IMR-90 (cell line): ENCODE measurements around the gene GPC6. TPM values are rescaled to one million over a fixed set of nuclear protein-coding genes. Genes with fewer than 3 reads are reported as not detected.

ENCODE experiments used
- ATAC-seq: fragments of 200-7000 bp; cut with Tn5 transposase; 2 replicates; pipeline ENCODE4 v1.9.1; 2020; ENCODE audit warnings: low read depth, mild to moderate bottlenecking, moderate library complexity
- BruUV-seq: library from RNA; stranded (reverse); fragments of 400-500 nt; replicated peaks from 2 replicates; lab custom pipeline; 2021; lab: Mats Ljungman, UMichigan
- CTCF ChIA-PET: fragments of 300-600 bp; formaldehyde crosslinking; extraction: SDS; loops from one replicate; lab custom pipeline; 2021; ENCODE audit warnings: antibody characterized with exemption; lab: Yijun Ruan, JAX
- POLR2A ChIA-PET: fragments of 300-600 bp; sonication (Branson Sonifier 250); formaldehyde crosslinking; loops from one replicate; lab custom pipeline; 2022; ENCODE audit warnings: antibody characterized with exemption; ENCODE audit not compliant: unreplicated experiment; lab: Charles Lee
- DNase-seq: peaks from one replicate; pipeline ENCODE4 v3.0.0; 2013
- H2AFZ ChIP-seq: replicated peaks from 2 replicates; pipeline ENCODE3; 2013; ENCODE audit warnings: low read length, mild to moderate bottlenecking; ENCODE audit not compliant: poor library complexity
- H2AK5ac ChIP-seq: 2 replicates; pipeline ENCODE4 v1.6.1; 2013; ENCODE audit warnings: low read depth, low read length, inconsistent platforms
- H2AK9ac ChIP-seq: replicated peaks from 2 replicates; pipeline ENCODE3; 2013; ENCODE audit warnings: mild to moderate bottlenecking, low read depth, low read length, moderate library complexity; ENCODE audit not compliant: poor library complexity
- H2BK120ac ChIP-seq: 2 replicates; pipeline ENCODE4 v1.6.1; 2013; ENCODE audit warnings: low read depth, low read length, inconsistent platforms
- H2BK15ac ChIP-seq: 3 replicates; pipeline ENCODE4 v1.6.1; 2013; ENCODE audit warnings: low read depth, low read length, inconsistent platforms
- H2BK20ac ChIP-seq: 2 replicates; pipeline ENCODE4 v1.6.1; 2013; ENCODE audit warnings: low read depth, mild to moderate bottlenecking, inconsistent platforms, low read length, moderate library complexity
- H2BK5ac ChIP-seq: 2 replicates; pipeline ENCODE4 v1.6.1; 2013; ENCODE audit warnings: mild to moderate bottlenecking, low read depth, low read length, inconsistent platforms; ENCODE audit not compliant: poor library complexity, severe bottlenecking
- H3K14ac ChIP-seq: replicated peaks from 2 replicates; pipeline ENCODE4 v1.6.1; 2013; ENCODE audit warnings: low read depth, low read length, inconsistent platforms
- H3K18ac ChIP-seq: 2 replicates; pipeline ENCODE4 v1.6.1; 2013; ENCODE audit warnings: low read depth, low read length, control low read depth
- H3K23ac ChIP-seq: 2 replicates; pipeline ENCODE4 v1.6.1; 2013; ENCODE audit warnings: low read depth, low read length, inconsistent platforms
- H3K27ac ChIP-seq: 2 replicates; pipeline ENCODE4 v1.5.1; 2013; ENCODE audit warnings: mild to moderate bottlenecking, control low read depth, low read length; ENCODE audit not compliant: insufficient read depth
- H3K27me3 ChIP-seq: 2 replicates; pipeline ENCODE4 v1.6.1; 2013; ENCODE audit warnings: low read length; ENCODE audit not compliant: control insufficient read depth, insufficient read depth
- H3K36me3 ChIP-seq: 2 replicates; pipeline ENCODE4 v1.6.1; 2013; ENCODE audit warnings: low read length, mixed read lengths; ENCODE audit not compliant: control insufficient read depth, insufficient read depth
- H3K4ac ChIP-seq: 2 replicates; pipeline ENCODE4 v1.6.1; 2013; ENCODE audit warnings: low read depth, low read length, inconsistent platforms
- H3K4me1 ChIP-seq: 2 replicates; pipeline ENCODE4 v1.6.1; 2013; ENCODE audit warnings: low read length, mixed read lengths; ENCODE audit not compliant: control insufficient read depth, insufficient read depth
- H3K4me2 ChIP-seq: 2 replicates; pipeline ENCODE4 v1.6.1; 2013; ENCODE audit warnings: low read depth, mild to moderate bottlenecking, control low read depth, low read length, moderate library complexity
- H3K4me3 ChIP-seq: 2 replicates; pipeline ENCODE4 v1.5.1; 2013; ENCODE audit warnings: low read depth, mild to moderate bottlenecking, control low read depth, low read length, moderate library complexity; ENCODE audit not compliant: insufficient read depth
- H3K56ac ChIP-seq: 2 replicates; pipeline ENCODE4 v1.6.1; 2013; ENCODE audit warnings: low read length, inconsistent platforms; ENCODE audit not compliant: insufficient read depth; ENCODE audit errors: extremely low read depth
- H3K79me1 ChIP-seq, 2 experiments: 2 replicates each; pipeline ENCODE4 v1.6.1; 2013; ENCODE audit warnings: low read length in 2 of 2, inconsistent platforms in 1 of 2, low read depth in 1 of 2
- H3K9ac ChIP-seq: 2 replicates; pipeline ENCODE4 v1.6.1; 2013; ENCODE audit warnings: low read depth, low read length, control low read depth
- H3K9me1 ChIP-seq: 2 replicates; pipeline ENCODE4 v1.6.1; 2013; ENCODE audit warnings: low read length, inconsistent platforms; ENCODE audit not compliant: insufficient read depth
- H3K9me3 ChIP-seq: 2 replicates; pipeline ENCODE4 v1.6.1; 2013; ENCODE audit warnings: low read length; ENCODE audit not compliant: control insufficient read depth, insufficient read depth
- H4K20me1 ChIP-seq: 2 replicates; pipeline ENCODE4 v1.6.1; 2013; ENCODE audit warnings: low read length, inconsistent platforms; ENCODE audit not compliant: insufficient read depth
- H4K5ac ChIP-seq: 2 replicates; pipeline ENCODE4 v1.6.1; 2013; ENCODE audit warnings: mild to moderate bottlenecking, low read depth, low read length, control low read depth
- H4K8ac ChIP-seq, 2 experiments: 2 replicates each; pipeline ENCODE4 v1.6.1; 2013; ENCODE audit warnings: low read depth in 2 of 2, low read length in 2 of 2, control low read depth in 1 of 2, inconsistent platforms in 1 of 2
- H4K91ac ChIP-seq: 2 replicates; pipeline ENCODE4 v1.6.1; 2013; ENCODE audit warnings: low read depth, low read length, inconsistent platforms; ENCODE audit not compliant: insufficient read depth
- BHLHE40 ChIP-seq: fragments of 150-350 bp; IDR thresholded peaks from 2 replicates; pipeline ENCODE4 v1.6.1; 2016; ENCODE audit warnings: mild to moderate bottlenecking, low read depth, low read length
- CEBPB ChIP-seq: IDR thresholded peaks from 2 replicates; pipeline ENCODE4 v1.6.1; 2012; ENCODE audit warnings: low read depth, low read length, improper control_type of control experiment
- CHD1 ChIP-seq: IDR thresholded peaks from 2 replicates; pipeline ENCODE4 v1.6.1; 2012; ENCODE audit warnings: low read depth, low read length, improper control_type of control experiment
- FOS ChIP-seq: fragments of 150-350 bp; IDR thresholded peaks from 2 replicates; pipeline ENCODE4 v1.6.1; 2016; ENCODE audit warnings: low read depth, low read length
- MAFK ChIP-seq: IDR thresholded peaks from 2 replicates; pipeline ENCODE4 v1.6.1; 2012; ENCODE audit warnings: low read depth, low read length, improper control_type of control experiment
- MAZ ChIP-seq: IDR thresholded peaks from 2 replicates; pipeline ENCODE4 v1.6.1; 2012; ENCODE audit warnings: low read depth, mild to moderate bottlenecking, low read length, improper control_type of control experiment, moderate library complexity, borderline replicate concordance
- MXI1 ChIP-seq: IDR thresholded peaks from 2 replicates; pipeline ENCODE4 v1.6.1; 2012; ENCODE audit warnings: low read depth, mild to moderate bottlenecking, low read length, moderate library complexity, borderline replicate concordance
- NFE2L2 ChIP-seq: fragments of 150-350 bp; IDR thresholded peaks from 2 replicates; pipeline ENCODE4 v1.6.1; 2016; ENCODE audit warnings: low read depth, mild to moderate bottlenecking, low read length
- POLR2A ChIP-seq: IDR thresholded peaks from 2 replicates; pipeline ENCODE4 v1.6.1; 2012; ENCODE audit warnings: mild to moderate bottlenecking, low read depth, low read length
- RAD21 ChIP-seq: IDR thresholded peaks from 2 replicates; pipeline ENCODE4 v1.6.1; 2012; ENCODE audit warnings: low read length, improper control_type of control experiment
- RCOR1 ChIP-seq: IDR thresholded peaks from 2 replicates; pipeline ENCODE4 v1.6.1; 2012; ENCODE audit warnings: mild to moderate bottlenecking, low read length, improper control_type of control experiment; ENCODE audit not compliant: insufficient replicate concordance
- RFX5 ChIP-seq: IDR thresholded peaks from 2 replicates; pipeline ENCODE4 v1.8.0; 2012; ENCODE audit warnings: low read depth, mild to moderate bottlenecking, low read length, moderate library complexity
- SMC3 ChIP-seq: fragments of 150-350 bp; IDR thresholded peaks from 2 replicates; pipeline ENCODE4 v1.6.1; 2016; ENCODE audit warnings: low read depth, mild to moderate bottlenecking, antibody characterized with exemption, low read length, moderate library complexity
- WGBS, 2 experiments: methylation state at CpG; one replicate each; pipeline versions ENCODE4 v1.1.5 to v1.1.7; 2013; ENCODE audit warnings: missing lambda C conversion rate in 2 of 2; ENCODE audit not compliant: insufficient read length in 1 of 2; ENCODE audit errors: extremely low coverage in 2 of 2; 5-methylcytosine and 5-hydroxymethylcytosine counted together
- dilution Hi-C: fragments of 300-500 bp; cut with HindIII; formaldehyde crosslinking; loops from one replicate; pipeline ENCODE4 v1.14.3; 2018; ENCODE audit warnings: low sequenced_read_pairs; ENCODE audit not compliant: unreplicated experiment
- in situ Hi-C: fragments of 300-500 bp; cut with MboI; formaldehyde crosslinking; loops from 3 replicates; pipeline ENCODE4 v1.14.3; 2019; ENCODE audit warnings: low sequenced_read_pairs, inconsistent platforms, mixed read lengths
- intact Hi-C: fragments of 100-400 bp; cut with micrococcal nuclease; formaldehyde crosslinking; loops from 2 replicates; pipeline ENCODE4 v1.10.0; 2022
- polyA plus RNA-seq, 3 experiments: library from polyadenylated mRNA; depleted of rRNA; stranded (reverse); fragments of >200 nt; gene quantifications; 2 replicates each; pipeline ENCODE4 v1.2.3, GENCODE V29; 2012; ENCODE audit warnings: low replicate concordance in 1 of 3
- total RNA-seq: library from RNA; depleted of rRNA; stranded (reverse); fragments of >200 nt; gene quantifications from 2 replicates; pipeline ENCODE4 v1.2.3, GENCODE V29; 2012
- TF ChIP-seq, protein P1 (sequence below): fragments of 150-350 bp; IDR thresholded peaks from 2 replicates; pipeline ENCODE4 v1.6.1; 2017; ENCODE audit warnings: mild to moderate bottlenecking, antibody characterized with exemption, low read length, low read depth
- TF ChIP-seq, protein P2 (sequence below): conservative IDR thresholded peaks from 2 replicates; pipeline ENCODE4 v1.5.1; 2012; ENCODE audit warnings: mild to moderate bottlenecking, low read depth, low read length, improper control_type of control experiment
- TF ChIP-seq, protein P3 (sequence below): fragments of 150-350 bp; IDR thresholded peaks from 2 replicates; pipeline ENCODE4 v1.6.1; 2016; ENCODE audit warnings: low read depth, mild to moderate bottlenecking, low read length, moderate library complexity, borderline replicate concordance

Gene GPC6
- total and polyA plus RNA-seq, 2 of the 4 experiments (the other 2 are of a cell fraction): 14.9 to 39.4 TPM

DNA sequence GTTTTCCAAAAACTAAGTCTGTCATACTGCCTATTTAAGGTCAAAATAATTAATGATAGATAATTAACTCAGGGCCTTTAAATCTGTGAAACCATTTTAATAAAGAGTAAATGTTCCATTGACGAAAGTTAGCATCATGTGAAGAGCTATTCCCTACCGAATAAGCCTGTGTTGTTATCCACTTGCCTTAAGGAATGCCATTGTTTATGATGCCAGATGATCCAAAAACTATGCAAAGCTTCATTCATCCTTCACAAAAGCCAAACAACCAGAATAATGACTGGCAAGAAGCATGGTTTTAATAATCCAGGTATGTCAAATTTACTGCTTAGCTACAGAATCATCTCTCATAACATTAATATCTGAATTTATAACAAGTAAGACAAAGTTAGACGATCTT lies 6.5 kb upstream of the GPC6 start:
- no peak overlapping the region for H2AK5ac ChIP-seq
- H2AFZ ChIP-seq: no peak overlapping the region
- no peaks in the 10 kb centered on the region for H3K9me1 ChIP-seq
- H3K79me1 ChIP-seq: no peaks in the 10 kb centered on the region
- ChIA-PET POLR2A (no interaction called here), CTCF (interaction anchor here (0.5 to 1.2 kb wide), 4 partner anchors 9 to 950 kb away, joined by 3 to 8 read pairs (median 3); no protein-coding TSS in a partner anchor)
- H2BK5ac ChIP-seq: no peak overlapping the region
- no peak overlapping the region for H2AK9ac ChIP-seq
- no peak overlapping the region for H3K56ac ChIP-seq
- no peaks in the 10 kb centered on the region for H3K27me3 ChIP-seq
- no TSS peak for BruUV-seq
- H3K36me3 ChIP-seq: no peaks in the 10 kb centered on the region
- H3K9ac ChIP-seq: no peak overlapping the region
- no peak overlapping the region for H2BK15ac ChIP-seq
- no peaks in the 10 kb centered on the region for H3K9me3 ChIP-seq
- TF ChIP-seq, protein P1, sequence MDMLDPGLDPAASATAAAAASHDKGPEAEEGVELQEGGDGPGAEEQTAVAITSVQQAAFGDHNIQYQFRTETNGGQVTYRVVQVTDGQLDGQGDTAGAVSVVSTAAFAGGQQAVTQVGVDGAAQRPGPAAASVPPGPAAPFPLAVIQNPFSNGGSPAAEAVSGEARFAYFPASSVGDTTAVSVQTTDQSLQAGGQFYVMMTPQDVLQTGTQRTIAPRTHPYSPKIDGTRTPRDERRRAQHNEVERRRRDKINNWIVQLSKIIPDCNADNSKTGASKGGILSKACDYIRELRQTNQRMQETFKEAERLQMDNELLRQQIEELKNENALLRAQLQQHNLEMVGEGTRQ: no peak
- TF ChIP-seq MXI1 (no peak), BHLHE40 (no peak), RFX5 (no peak), MAFK (no peak), MAZ (no peak), RCOR1 (no peak), NFE2L2 (no peak), RAD21 (no peak), SMC3 (no peak), FOS (no peak), CHD1 (no peak), POLR2A (no peak), CEBPB (no peak)
- TF ChIP-seq, protein P2, sequence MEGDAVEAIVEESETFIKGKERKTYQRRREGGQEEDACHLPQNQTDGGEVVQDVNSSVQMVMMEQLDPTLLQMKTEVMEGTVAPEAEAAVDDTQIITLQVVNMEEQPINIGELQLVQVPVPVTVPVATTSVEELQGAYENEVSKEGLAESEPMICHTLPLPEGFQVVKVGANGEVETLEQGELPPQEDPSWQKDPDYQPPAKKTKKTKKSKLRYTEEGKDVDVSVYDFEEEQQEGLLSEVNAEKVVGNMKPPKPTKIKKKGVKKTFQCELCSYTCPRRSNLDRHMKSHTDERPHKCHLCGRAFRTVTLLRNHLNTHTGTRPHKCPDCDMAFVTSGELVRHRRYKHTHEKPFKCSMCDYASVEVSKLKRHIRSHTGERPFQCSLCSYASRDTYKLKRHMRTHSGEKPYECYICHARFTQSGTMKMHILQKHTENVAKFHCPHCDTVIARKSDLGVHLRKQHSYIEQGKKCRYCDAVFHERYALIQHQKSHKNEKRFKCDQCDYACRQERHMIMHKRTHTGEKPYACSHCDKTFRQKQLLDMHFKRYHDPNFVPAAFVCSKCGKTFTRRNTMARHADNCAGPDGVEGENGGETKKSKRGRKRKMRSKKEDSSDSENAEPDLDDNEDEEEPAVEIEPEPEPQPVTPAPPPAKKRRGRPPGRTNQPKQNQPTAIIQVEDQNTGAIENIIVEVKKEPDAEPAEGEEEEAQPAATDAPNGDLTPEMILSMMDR: no peak
- TF ChIP-seq, protein P3, sequence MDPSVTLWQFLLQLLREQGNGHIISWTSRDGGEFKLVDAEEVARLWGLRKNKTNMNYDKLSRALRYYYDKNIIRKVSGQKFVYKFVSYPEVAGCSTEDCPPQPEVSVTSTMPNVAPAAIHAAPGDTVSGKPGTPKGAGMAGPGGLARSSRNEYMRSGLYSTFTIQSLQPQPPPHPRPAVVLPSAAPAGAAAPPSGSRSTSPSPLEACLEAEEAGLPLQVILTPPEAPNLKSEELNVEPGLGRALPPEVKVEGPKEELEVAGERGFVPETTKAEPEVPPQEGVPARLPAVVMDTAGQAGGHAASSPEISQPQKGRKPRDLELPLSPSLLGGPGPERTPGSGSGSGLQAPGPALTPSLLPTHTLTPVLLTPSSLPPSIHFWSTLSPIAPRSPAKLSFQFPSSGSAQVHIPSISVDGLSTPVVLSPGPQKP: no peak
- no peak overlapping the region for H3K4ac ChIP-seq
- dilution Hi-C loops: no loop called here
- in situ Hi-C loops: loop anchor here (10.0 kb wide), 1 partner anchor 505 kb away; no protein-coding TSS in a partner anchor
- H3K4me1 ChIP-seq: peaks cover 2% of the 10 kb centered on the region; the same call in 1 of the 2 replicates
- no CpG with 5 or more reads among the region's 3 CpGs for WGBS, 2 experiments
- H4K5ac ChIP-seq: no peak overlapping the region
- no peak overlapping the region for H3K27ac ChIP-seq
- DNase-seq (no peak), ATAC-seq (no peak)
- no peaks in the 10 kb centered on the region for H4K20me1 ChIP-seq
- H4K8ac ChIP-seq: no peak overlapping the region
- no peak overlapping the region for H3K23ac ChIP-seq
- H3K18ac ChIP-seq: no peak overlapping the region
- H2BK20ac ChIP-seq: no peak overlapping the region
- intact Hi-C loops: loop anchor here (10.0 kb wide), 4 partner anchors 255 to 975 kb away; no protein-coding TSS in a partner anchor
- no peak overlapping the region for H3K4me3 ChIP-seq
- H4K91ac ChIP-seq: no peak overlapping the region
- no peak overlapping the region for H2BK120ac ChIP-seq
- H3K14ac ChIP-seq: no peak overlapping the region
- no peak overlapping the region for H3K4me2 ChIP-seq
